CD4-positive, alpha-beta T cell (primary cell): Measurements from ENCODE around the gene PHF11. TPM values are rescaled to one million over a fixed set of nuclear protein-coding genes. Genes with fewer than 3 reads are reported as not detected.

Source experiments
- ATAC-seq: fragments of 200-7000 bp; cut with Tn5 transposase; one replicate; pipeline ENCODE4 v1.10.0; 2022; ENCODE audit warnings: mild to moderate bottlenecking; ENCODE audit not compliant: poor library complexity
- CTCF ChIA-PET: fragments of 350-600 bp; sonication (Branson Sonifier 250); formaldehyde crosslinking; loops from one replicate; lab custom pipeline; 2021; ENCODE audit warnings: antibody characterized with exemption, inconsistent platforms; lab: Charles Lee
- POLR2A ChIA-PET: fragments of 350-600 bp; sonication (Branson Sonifier 250); formaldehyde crosslinking; loops from one replicate; lab custom pipeline; 2021; ENCODE audit warnings: antibody characterized with exemption, inconsistent platforms; lab: Charles Lee
- DNase-seq, 14 experiments: peaks; one replicate each; pipeline ENCODE4 v3.0.0-alpha.2; 2013 to 2020; ENCODE audit warnings: mixed read lengths in 2 of 14
- H3K27ac ChIP-seq, 2 donors: one replicate each; pipeline versions ENCODE4 v1.5.1 to v1.7.0; 2013; ENCODE audit warnings: low read length in 2 of 2, low read depth in 1 of 2, mild to moderate bottlenecking in 1 of 2
- H3K27me3 ChIP-seq, 2 experiments: 1 replicate in 1 of 2; 2 replicates in 1 of 2; pipeline versions ENCODE4 v1.6.1 to v1.7.0; 2013; ENCODE audit warnings: low read length in 2 of 2, control low read depth in 1 of 2, mild to moderate bottlenecking in 1 of 2, moderate library complexity in 1 of 2; ENCODE audit not compliant: insufficient read depth in 2 of 2, control insufficient read depth in 1 of 2
- H3K36me3 ChIP-seq: one replicate; pipeline ENCODE4 v1.6.1; 2013; ENCODE audit warnings: low read length, control low read depth; ENCODE audit not compliant: insufficient read depth
- H3K4me1 ChIP-seq: one replicate; pipeline ENCODE4 v1.6.1; 2013; ENCODE audit warnings: low read length, control low read depth; ENCODE audit not compliant: insufficient read depth
- H3K4me3 ChIP-seq: one replicate; pipeline ENCODE4 v1.5.1; 2013; ENCODE audit warnings: mild to moderate bottlenecking, low read length, moderate library complexity
- H3K9me3 ChIP-seq, 2 experiments: 1 replicate in 1 of 2; 2 replicates in 1 of 2; pipeline versions ENCODE4 v1.6.1 to v1.7.0; 2013; ENCODE audit warnings: low read length in 2 of 2, mild to moderate bottlenecking in 2 of 2, control low read depth in 1 of 2, moderate library complexity in 1 of 2; ENCODE audit not compliant: control insufficient read depth in 1 of 2, insufficient read depth in 1 of 2
- H3K27ac Mint-ChIP-seq: one replicate; pipeline ENCODE4 v1.8.0; 2020; ENCODE audit warnings: mixed read lengths
- H3K27me3 Mint-ChIP-seq: one replicate; pipeline ENCODE4 v1.8.0; 2021; ENCODE audit warnings: mixed read lengths
- H3K36me3 Mint-ChIP-seq: one replicate; pipeline ENCODE4 v1.8.0; 2021; ENCODE audit warnings: low read depth, mixed read lengths
- H3K4me1 Mint-ChIP-seq: one replicate; pipeline ENCODE4 v1.8.0; 2021; ENCODE audit warnings: low read depth, mixed read lengths
- H3K4me3 Mint-ChIP-seq: one replicate; pipeline ENCODE4 v1.8.0; 2020; ENCODE audit warnings: mild to moderate bottlenecking, mixed read lengths
- H3K9me3 Mint-ChIP-seq: one replicate; pipeline ENCODE4 v1.8.0; 2020; ENCODE audit warnings: mixed read lengths
- intact Hi-C, 2 experiments: fragments of 100-400 bp; cut with DNase I in 1 of 2; cut with micrococcal nuclease in 1 of 2; formaldehyde crosslinking; loops; one replicate each; pipeline versions ENCODE4 v1.15.1 to v1.9.0; 2023 to 2025; cut with DNase I, micrococcal nuclease
- total RNA-seq, 174 experiments: library from RNA in 2 of 174; stranded (reverse) in 2 of 174; gene quantifications; one replicate each; pipeline ENCODE4 v1.2.3 and lab custom pipeline; 2021 to 2026
- TF ChIP-seq, protein P1 (sequence below): fragments of 200-600 bp; IDR thresholded peaks from one replicate; pipeline ENCODE4 v1.8.0; 2022; ENCODE audit warnings: antibody characterized with exemption, mild to moderate bottlenecking

Gene PHF11
- total RNA-seq, 2 experiments from 2014 or later = 105 TPM

DNA sequence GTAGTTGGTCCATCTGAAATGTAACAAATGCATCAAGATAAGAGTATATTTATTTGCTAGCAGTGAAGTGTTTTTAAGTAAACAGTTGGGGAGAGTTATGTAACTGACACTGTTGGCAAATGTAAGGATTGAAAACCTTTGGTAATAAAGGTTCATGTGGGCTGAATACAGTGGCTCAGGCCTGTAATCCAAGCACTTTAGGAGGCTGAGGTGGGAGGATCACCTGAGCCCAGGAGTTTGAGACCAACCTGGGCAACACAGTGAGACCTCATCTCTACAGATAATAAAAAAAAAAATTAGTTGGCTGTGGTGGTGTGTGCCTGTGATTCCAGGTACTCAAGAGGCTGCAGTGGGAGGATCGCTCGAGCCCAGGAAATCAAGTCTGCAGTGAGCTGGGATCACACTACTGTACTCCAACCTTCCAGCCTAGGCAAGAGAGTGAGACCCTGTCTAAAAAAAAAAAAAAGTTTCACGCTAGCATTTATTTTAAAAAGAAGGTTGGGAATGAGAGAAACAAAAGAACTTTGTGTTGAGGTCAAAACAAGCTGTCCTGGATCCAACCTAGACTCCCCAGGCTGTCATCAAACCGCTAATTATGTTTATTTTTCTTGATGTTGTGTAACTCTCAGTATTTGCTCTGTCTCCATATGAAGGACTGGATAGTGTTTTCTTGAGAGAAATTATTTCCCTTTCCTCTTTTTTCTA, 31.0 kb upstream of the PHF11 start:
- Histone ChIP-seq H3K27ac (no peak overlapping the region), H3K4me1 (no peaks in the 10 kb centered on the region), H3K27me3 (no peaks in the 10 kb centered on the region), H3K36me3 (peaks cover 90% of the 10 kb centered on the region), H3K4me3 (no peak overlapping the region), H3K9me3 (peaks cover 5 to 18% of the 10 kb centered on the region in 2 experiments)
- no peak for ATAC-seq
- Mint-ChIP-seq H3K9me3 (peaks cover 2% of the 10 kb centered on the region), H3K4me3 (no peak overlapping the region), H3K36me3 (peaks cover 92% of the 10 kb centered on the region), H3K27me3 (no peaks in the 10 kb centered on the region), H3K4me1 (no peaks in the 10 kb centered on the region), H3K27ac (no peak overlapping the region)
- ChIA-PET POLR2A (no interaction called here), CTCF (interaction anchor here (0.9 kb wide), 1 partner anchor 17 kb away, joined by 3 read pairs; no protein-coding TSS in a partner anchor)
- DNase-seq = no peak
- TF ChIP-seq, protein P1, sequence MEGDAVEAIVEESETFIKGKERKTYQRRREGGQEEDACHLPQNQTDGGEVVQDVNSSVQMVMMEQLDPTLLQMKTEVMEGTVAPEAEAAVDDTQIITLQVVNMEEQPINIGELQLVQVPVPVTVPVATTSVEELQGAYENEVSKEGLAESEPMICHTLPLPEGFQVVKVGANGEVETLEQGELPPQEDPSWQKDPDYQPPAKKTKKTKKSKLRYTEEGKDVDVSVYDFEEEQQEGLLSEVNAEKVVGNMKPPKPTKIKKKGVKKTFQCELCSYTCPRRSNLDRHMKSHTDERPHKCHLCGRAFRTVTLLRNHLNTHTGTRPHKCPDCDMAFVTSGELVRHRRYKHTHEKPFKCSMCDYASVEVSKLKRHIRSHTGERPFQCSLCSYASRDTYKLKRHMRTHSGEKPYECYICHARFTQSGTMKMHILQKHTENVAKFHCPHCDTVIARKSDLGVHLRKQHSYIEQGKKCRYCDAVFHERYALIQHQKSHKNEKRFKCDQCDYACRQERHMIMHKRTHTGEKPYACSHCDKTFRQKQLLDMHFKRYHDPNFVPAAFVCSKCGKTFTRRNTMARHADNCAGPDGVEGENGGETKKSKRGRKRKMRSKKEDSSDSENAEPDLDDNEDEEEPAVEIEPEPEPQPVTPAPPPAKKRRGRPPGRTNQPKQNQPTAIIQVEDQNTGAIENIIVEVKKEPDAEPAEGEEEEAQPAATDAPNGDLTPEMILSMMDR = no peak
- intact Hi-C loops = no loop called here

DNA sequence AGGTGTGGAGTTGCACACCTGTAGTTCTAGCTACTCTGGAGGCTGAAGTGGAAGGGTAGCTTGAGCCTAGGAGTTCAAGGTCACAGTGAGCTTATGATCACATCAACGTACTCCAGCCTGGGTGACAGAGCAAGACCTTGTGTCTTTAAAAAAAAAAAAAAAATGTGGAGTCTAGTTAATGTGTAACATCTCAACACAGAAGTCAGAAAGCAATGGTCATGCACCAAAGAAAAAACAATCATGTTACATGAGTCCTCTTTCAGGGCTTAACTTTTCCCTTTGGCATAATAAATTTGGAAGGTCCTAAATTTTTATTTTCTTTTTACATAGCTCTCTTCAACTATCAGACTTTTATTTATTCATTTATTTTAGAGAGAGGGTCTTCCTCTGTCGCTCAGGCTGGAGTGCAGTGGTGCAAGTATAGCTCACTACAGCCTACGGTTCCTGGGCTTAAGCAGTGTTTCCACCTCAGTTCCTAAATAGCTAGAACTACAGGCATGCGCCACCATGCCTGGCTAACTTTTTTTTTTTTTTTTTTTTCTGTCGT, 29.4 kb upstream of the PHF11 start:
- H3K27ac Mint-ChIP-seq = no peak overlapping the region

DNA sequence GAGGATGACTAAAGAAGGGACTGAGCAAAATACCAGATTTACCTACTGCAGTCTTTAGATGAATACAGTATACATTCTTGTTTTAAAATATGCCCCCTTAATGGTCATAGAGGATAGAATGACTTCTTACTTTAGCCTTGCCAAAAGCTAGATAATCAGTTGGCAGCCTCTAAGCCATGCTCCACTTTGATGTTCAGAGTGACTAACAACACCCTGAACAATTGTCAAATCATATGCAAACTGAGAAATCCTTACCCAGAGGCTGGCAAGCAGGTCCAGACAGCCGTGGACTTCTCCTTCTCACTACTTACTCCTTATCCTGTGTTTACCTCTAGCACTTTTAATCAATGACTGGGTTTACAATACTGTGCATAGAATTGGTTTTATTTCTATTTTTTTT, 23.6 kb upstream of the PHF11 start:
- TF ChIP-seq, protein P1 = no peak
- no peaks in the 10 kb centered on the region for H3K27me3 Mint-ChIP-seq
- DNase-seq = no peak
- ChIA-PET POLR2A (no interaction called here), CTCF (no interaction called here)
- no peaks in the 10 kb centered on the region for H3K4me1 ChIP-seq
- peaks cover 76% of the 10 kb centered on the region for H3K36me3 ChIP-seq
- ATAC-seq = no peak
- no peak overlapping the region for H3K4me3 Mint-ChIP-seq
- no peak overlapping the region for H3K27ac Mint-ChIP-seq
- H3K9me3 ChIP-seq = no peaks in the 10 kb centered on the region
- H3K27ac ChIP-seq = no peak overlapping the region
- no peaks in the 10 kb centered on the region for H3K27me3 ChIP-seq
- peaks cover 93% of the 10 kb centered on the region for H3K36me3 Mint-ChIP-seq
- no peaks in the 10 kb centered on the region for H3K9me3 Mint-ChIP-seq
- H3K4me3 ChIP-seq = no peak overlapping the region
- no peaks in the 10 kb centered on the region for H3K4me1 Mint-ChIP-seq
- intact Hi-C loops = no loop called here

More for the DNA sequence above, 29.4 kb upstream of the PHF11 start:
- Mint-ChIP-seq H3K27me3 (no peaks in the 10 kb centered on the region), H3K4me1 (no peaks in the 10 kb centered on the region), H3K4me3 (no peak overlapping the region), H3K36me3 (peaks cover 93% of the 10 kb centered on the region), H3K9me3 (peaks cover 2% of the 10 kb centered on the region)
- TF ChIP-seq, protein P1 = no peak
- Histone ChIP-seq H3K27me3 (no peaks in the 10 kb centered on the region), H3K27ac (no peak overlapping the region), H3K9me3 (peaks cover 5 to 18% of the 10 kb centered on the region in 2 experiments), H3K4me1 (no peaks in the 10 kb centered on the region), H3K36me3 (peaks cover 83% of the 10 kb centered on the region), H3K4me3 (no peak overlapping the region)
- no peak for DNase-seq
- POLR2A ChIA-PET = no interaction called here
- intact Hi-C loops = no loop called here
- CTCF ChIA-PET = interaction anchor here (0.6 to 0.7 kb wide), 2 partner anchors 16 to 71 kb away, joined by 3 read pairs; no protein-coding TSS in a partner anchor
- ATAC-seq = no peak
